Breast epithelium (tissue), 3 donors: ENCODE results near the gene MGAT4B.

Experiments
- CTCF ChIP-seq, 3 donors: fragments of 450-650 bp; IDR thresholded peaks; one replicate each; pipeline ENCODE4 v1.5.1; 2016 to 2017; ENCODE audit warnings: antibody characterized with exemption in 3 of 3, mild to moderate bottlenecking in 3 of 3, moderate library complexity in 3 of 3
- POLR2A ChIP-seq: fragments of 450-650 bp; IDR thresholded peaks from one replicate; pipeline ENCODE4 v1.6.1; 2016; ENCODE audit warnings: antibody characterized with exemption, mild to moderate bottlenecking, moderate library complexity
- POLR2AphosphoS5 ChIP-seq, 3 donors: sonication (generic); formaldehyde crosslinking; IDR thresholded peaks; one replicate each; pipeline ENCODE4 v1.6.1; 2017; ENCODE audit warnings: antibody characterized with exemption in 3 of 3

- TF ChIP-seq CTCF (IDR thresholded peaks at IDR 0.05) (no peak), POLR2AphosphoS5 (IDR thresholded peaks at IDR 0.05) (no peak), POLR2A (no peak)
These were observed 13.1 kb downstream of the MGAT4B start, which contains the start of gene LTC4S for GRCh38 chr5:179793468-179794139.
